ENCODE measurements around the gene SLC25A33. TPM values are rescaled to one million over a fixed set of nuclear protein-coding genes. Genes with fewer than 3 reads are reported as not detected.
"Not testable (repeated sequence)": the region's sequence is repeated elsewhere in the genome, so short reads cannot be mapped to it uniquely, and the experiment has no call there.

SLC25A33 gene, protein sequence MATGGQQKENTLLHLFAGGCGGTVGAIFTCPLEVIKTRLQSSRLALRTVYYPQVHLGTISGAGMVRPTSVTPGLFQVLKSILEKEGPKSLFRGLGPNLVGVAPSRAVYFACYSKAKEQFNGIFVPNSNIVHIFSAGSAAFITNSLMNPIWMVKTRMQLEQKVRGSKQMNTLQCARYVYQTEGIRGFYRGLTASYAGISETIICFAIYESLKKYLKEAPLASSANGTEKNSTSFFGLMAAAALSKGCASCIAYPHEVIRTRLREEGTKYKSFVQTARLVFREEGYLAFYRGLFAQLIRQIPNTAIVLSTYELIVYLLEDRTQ
- total RNA-seq, result 3.8 TPM
- long read RNA-seq, transcript SLC25A33-201 (7 exons, 3,854 nt), result major isoform, 8 of 13 reads
- long read RNA-seq, partial matches to known transcripts, result 0 of 13 reads
- long read RNA-seq, other reads (novel, unspliced or antisense), result 5 of 13 reads

DNA sequence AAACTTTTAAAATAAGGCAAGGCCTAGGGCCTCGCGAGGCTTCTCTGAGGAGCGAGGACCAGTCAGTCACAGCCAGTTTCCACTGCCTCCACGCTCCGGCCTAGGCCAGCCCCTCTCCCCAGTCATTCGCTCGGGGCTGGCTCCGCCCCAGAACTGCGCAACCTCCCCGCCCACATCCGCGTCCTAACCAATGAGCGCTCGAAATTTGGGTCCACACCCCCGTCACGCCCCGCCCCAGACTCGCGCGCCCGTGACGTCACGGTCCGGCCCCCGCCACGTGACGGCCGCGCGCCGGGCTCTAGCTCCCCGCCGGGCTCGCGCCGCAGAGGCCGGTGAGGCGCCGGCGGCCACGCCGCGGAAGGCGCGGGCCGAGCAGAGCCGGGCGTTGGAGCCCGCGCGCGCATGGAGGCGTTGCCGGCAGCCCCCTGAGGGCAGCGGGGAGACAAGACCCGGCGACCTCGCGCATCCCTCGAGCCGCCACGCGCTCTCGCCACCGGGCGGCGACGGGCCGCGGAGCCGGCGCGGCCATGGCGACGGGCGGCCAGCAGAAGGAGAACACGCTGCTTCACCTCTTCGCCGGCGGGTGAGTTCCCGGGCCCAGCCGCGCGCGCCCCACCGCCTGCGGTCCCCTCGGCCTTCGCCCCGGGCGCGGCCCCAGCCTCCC lies at the start of gene SLC25A33:
SLC25A33 (plus strand) TSS at position 301 of the 664 bp plus-strand sequence; CDS start at position 528, 227 bp downstream.
- intact Hi-C loops (cut with micrococcal nuclease), result no loop called here
- peak; percentile 98 for DNase-seq
- peak; percentile 99 for ATAC-seq

DNA sequence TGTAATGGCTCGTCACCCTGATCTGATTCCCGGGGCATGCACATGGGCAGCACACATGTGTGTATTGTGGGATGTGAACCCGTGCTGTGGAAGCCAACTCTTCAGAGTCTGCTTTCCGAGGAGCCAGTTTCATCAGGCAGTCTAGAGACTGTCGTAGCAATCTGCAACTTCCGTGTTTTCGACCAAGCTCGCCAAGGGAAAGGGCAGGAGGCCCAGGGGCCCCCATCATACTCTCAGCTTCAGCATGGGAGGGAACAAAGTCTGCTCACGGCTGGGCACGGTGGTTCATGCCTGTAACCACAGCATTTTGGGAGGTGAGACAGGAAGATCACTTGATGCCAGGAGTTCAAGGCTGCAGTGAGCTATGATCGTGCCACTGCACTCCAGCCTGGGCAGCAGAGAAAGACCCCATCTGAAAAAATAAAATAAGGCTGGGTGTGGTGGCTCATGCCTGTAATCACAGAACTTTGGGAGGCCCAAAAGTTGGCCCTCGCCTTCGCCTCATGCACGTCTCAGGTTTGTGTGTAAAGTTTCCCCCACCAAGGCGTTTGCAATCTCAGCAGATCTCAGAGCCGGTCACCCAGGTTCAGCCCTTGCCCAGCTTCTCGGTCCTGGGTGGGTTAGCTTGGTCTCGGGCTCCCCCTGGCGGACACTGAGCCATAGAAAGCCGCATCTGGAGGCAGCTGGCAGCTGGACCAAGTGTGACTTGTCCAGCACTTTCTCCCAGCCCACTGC lies 48.5 kb upstream of the SLC25A33 start:
- intact Hi-C loops (cut with micrococcal nuclease), result loop anchor here (10.0 kb wide), 1 partner anchor 206 kb away; no protein-coding TSS in a partner anchor
- DNase-seq, result peak; percentile 95
- peak; percentile 89 for ATAC-seq

DNA sequence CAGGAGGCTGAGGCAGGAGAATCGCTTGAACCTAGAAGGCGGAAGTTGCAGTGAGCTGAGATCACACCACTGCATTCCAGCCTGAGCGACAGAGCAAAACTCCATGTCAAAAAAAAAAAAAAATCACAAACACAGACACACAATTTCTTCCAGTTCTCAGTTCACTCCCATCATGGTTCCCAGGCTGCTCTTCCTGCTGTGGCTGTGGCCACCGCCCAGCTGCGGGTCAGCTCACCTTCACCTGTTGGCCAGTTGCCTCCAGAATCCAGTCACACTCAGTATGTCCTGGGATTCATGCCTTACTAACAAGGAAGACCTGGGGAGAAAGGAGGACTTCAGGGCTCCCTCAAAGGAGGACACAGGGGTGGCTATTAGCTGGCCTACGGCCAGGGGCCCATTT lies 45.9 kb upstream of the SLC25A33 start:
- ATAC-seq (no peak), DNase-seq (no peak)
- intact Hi-C loops (cut with micrococcal nuclease), result loop anchor here (10.0 kb wide), 1 partner anchor 209 kb away; no protein-coding TSS in a partner anchor

DNA sequence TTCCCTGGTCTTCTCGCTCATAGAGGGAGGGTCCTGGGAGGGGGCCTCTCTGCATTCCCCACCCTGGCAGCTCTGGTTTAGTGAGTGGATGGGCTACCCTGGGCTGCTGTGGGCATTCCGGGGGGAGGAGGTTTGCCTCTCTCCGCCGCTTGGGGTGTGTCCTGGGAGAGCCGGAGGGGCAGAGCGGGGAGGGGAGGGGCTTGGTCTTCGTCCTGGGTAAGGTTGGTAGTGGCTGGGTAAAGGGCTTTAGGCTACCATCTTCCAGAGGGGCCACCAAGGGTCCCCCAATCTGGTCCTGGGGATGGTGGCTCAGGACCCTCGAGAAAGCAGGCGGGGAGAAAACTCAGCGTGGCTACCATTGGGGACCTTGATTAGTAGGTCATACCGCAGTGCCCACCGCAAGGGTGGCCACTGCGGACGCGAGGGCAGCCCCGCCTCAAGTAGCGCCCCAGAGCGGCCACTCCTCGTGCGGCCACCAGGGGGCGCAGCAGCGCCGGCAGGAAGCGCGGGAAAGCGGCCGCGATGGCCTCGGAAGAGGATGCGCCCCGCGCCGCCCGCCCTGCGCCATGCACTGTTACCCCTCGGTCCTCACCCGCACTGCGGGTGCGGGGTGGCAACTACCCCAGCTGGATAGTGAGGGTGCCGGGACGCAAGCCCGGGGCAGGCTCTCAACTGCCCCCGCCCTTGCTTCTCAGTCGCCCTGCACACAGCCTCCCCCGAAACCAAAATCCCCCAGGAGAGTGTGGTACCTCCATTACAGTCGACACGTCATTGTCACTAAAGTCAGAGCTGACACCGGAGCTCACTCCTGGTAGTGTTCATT lies 44.1 kb upstream of the SLC25A33 start:
- DNase-seq (peak; percentile 79), ATAC-seq (peak; percentile 76)

DNA sequence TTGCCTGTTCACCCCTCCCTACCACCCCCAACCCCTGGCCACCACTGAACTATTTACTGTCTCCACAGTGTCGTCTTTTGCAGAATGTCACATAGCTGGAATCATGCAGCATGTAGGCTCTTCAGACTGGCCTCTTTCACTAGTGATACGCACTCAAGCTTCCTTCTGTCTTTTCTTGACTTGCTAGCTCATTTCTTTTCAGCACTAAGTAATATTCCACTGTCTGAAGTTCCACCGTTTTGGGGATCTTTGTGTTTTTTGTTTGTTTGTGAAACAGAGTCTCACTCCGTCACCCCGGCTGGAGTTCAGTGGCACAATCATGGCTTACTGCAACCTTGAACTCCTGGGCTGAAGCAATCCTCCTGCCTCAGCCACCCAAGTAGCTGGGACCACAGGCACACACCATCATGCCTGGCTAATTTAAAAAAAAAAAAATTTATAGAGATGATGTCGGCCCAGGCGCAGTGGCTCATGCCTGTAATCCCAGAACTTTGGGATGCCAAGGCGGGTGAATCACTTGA lies 43.4 kb upstream of the SLC25A33 start:
- ATAC-seq, result no peak
- DNase-seq, result no peak
- intact Hi-C loops (cut with micrococcal nuclease), result loop anchor here (1.0 to 10.0 kb wide), 2 partner anchors 77 to 211 kb away; no protein-coding TSS in a partner anchor

More for the DNA sequence above, 44.1 kb upstream of the SLC25A33 start:
- intact Hi-C loops (cut with micrococcal nuclease), result loop anchor here (1.0 to 10.0 kb wide), 2 partner anchors 78 to 210 kb away; no protein-coding TSS in a partner anchor

DNA sequence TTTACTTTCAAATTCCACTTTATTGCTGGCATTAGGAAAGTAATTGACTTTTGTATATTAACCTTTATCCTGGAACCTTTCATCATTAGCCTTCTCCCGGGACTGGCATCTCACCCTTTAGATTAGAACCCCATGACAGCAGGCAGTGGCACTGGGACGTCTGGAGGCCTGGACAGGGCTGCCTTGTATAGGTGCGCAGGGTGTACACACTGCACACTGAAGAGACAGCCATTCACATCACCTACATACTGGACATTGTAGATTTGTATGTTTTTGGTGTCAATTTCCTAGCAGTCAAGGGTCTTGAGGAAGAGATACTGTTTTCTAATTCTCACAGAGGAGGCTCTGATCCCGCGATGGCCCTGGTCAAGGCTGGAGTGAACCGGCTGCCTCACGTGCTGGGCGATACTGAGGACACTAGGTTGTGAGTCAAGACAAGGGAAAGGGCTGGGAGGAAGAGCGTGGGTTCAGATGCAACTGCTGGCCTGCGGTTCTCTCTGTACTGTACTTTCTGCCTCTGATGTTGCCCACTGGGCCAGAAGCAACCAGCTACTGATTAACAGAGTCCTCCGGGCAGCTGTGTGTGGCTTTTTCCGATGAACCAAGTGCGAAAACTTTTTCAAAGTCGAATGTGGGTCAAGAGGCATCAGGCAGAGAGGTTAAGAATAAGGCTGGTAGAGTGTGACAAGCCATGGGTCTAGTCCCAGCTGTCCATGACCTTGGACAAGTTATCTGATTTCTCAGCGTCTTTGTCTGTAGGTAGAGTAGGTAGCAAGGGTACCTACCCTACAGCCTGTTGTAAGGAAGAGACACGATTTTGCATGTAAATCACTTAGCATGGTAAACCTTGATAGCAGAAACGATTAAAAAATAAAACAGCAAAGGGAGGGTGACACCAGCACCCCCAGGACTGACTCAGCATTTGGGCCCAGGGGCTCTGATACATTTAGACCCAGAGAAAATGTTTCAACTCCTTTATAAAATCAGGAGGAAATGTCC lies 38.2 kb upstream of the SLC25A33 start:
- no peak for ATAC-seq
- intact Hi-C loops (cut with micrococcal nuclease), result no loop called here

DNA sequence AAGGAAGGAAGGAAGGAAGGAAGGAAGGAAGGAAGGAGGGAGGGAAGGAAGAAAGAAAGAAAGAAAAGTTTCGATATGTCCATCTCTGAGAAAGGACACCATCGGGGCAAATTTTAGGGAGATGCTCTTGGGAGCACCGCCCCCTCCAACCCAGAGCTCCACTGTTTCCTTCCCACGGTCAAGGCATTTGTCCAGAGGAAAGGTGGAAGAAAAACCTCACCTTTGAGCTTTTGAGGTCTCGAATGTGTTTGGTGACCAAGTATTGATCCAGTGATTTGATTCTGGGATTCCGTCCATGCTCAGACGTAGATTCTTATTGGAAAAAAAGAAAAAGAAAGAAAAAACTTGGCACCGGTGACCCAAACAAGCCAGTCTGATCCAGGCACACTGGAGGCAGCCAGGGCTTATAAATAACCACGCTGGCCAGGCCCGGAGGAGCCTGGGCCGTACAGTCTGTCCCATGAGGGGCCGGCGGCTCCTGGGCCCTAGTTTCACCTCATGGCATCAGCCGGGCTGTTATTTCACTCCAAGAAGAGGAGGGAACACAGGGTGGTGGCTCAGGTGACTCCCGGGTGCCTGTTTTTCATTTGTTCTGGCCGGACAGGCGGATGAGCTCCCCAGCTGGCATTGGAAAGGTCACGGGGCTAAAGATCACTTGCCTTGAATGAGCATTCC lies 36.1 kb upstream of the SLC25A33 start:
- ATAC-seq (peak; percentile 96), DNase-seq (peak; percentile 63)
- intact Hi-C loops (cut with micrococcal nuclease), result no loop called here

More for the DNA sequence above, 38.2 kb upstream of the SLC25A33 start:
- no peak for DNase-seq

DNA sequence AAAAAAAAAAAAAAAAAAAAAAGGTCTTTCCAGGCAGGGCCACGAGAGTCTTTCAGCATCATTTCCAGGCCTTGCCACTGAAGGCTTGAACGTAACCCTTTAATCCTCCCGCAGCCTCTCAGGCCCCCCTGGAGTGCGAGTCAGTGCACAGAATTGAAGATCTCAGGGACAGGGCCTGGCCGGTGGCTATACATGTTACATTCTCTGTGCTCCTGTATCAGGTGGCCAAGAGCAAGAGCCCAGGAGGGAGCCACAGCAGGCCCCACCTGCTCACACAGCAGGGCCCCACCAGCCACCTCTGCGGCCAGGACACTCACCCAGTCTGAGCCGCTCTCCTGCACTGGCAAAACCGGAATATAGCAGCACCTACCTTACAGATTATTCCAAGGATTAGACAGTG lies 34.1 kb upstream of the SLC25A33 start:
- intact Hi-C loops (cut with micrococcal nuclease), result no loop called here
- ATAC-seq (no peak), DNase-seq (no peak)

DNA sequence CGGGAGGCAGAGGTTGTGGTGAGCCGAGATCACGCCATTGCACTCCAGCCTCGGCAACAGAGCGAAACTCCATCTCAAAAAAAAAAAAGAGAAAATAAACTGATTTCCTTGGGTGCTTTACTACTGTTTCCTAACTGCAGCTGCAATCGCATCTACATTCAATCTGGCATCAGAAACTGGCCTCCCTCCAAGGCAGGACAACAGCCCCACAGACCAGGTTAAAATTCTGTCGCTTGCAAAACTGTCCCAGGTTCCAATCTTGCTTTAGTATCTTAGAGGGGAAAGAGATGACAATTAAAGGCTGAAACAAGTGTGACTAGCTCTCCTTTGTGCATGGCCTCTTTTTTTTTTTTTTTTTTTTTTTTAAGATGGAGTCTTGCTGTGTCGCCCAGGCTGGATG lies 32.4 kb upstream of the SLC25A33 start:
- no peak for ATAC-seq
- intact Hi-C loops (cut with micrococcal nuclease), result no loop called here
- no peak for DNase-seq

DNA sequence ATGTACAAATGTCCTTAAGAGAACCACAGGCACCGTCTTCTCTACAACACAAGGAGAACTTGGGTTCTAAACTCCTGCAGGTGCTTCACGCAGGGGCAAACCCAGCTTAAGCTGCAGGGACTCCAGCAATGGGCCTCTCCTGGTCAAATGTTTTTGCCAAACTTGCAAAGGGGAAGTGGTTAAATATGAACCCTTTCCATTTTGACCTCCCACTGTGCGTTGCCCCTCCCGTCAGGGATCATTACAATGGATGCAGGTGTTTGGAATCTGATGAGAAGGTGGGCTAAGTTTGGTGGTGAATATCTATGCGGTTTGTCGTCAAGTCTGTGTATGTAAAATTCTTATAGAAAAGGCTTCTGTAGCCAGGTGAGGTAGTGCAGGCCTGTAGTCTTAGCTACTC lies 29.1 kb upstream of the SLC25A33 start:
- ATAC-seq (no peak), DNase-seq (no peak)
- intact Hi-C loops (cut with micrococcal nuclease), result no loop called here

DNA sequence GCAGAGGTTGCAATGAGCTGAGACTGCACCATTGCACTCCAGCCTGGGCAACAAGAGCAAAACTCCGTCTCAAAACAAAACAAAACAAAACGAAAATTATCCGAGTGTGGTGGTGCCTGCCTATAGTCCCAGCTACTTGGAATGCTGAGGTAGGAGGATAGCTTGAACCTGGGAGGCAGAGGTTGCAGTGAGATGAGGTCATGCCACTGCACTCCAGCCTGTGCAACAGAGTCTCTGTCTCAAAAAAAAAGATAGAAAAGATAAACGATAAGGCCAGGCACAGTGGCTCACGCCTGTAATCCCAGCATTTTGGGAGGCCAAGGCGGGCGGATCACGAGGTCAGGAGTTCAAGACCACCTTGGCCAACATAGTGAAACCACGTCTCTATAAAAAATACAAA lies 23.7 kb upstream of the SLC25A33 start:
- ATAC-seq; intact Hi-C loops (cut with micrococcal nuclease); DNase-seq: not testable (repeated sequence)

DNA sequence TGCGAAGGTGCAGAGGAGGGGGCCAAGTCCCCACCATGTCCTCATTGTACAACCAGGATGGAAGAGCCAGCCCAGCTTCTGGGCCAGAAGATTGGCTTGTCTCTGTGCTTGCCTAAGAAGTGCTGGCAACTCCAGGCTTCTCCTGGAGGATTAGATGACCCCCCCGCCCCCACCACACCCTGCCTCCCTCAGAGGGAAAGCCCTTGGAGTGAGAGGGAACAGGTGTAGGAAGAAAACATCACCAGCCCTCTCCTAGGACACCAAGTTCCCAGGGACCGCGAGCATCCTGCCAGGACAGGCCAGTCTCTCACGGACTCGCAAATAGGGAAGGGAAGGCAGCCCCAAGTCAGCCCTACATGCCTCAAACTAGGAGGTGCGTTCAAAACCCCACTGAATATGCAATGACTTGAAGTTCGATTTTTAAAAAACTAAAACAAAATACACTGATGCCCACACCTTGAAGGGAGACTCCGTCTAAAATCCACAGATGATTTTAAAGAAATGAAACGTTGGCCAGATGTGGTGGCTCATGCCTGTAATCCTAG lies 20.7 kb upstream of the SLC25A33 start:
- DNase-seq, result no peak
- intact Hi-C loops (cut with micrococcal nuclease), result no loop called here
- ATAC-seq, result no peak

DNA sequence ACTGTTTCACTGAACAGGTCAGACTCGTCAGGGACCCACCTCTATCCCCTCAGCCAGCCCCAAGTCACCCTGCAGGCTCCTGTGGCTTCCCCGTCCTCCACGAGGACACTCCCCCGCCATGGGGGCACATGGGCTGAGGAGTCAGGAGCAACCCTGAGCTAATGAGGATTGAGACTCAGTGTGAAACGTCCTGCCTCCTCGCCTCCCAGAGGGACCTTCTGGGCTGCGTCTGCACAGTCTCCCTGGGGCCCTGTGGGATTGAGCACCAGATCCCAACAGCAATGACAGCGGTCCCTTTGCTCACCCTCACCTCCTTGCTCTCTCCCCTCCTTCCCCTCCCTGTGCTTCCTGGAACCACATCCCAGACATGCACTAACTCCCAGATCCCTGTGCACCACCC lies 18.9 kb upstream of the SLC25A33 start:
- intact Hi-C loops (cut with micrococcal nuclease), result no loop called here
- DNase-seq (no peak), ATAC-seq (no peak)

DNA sequence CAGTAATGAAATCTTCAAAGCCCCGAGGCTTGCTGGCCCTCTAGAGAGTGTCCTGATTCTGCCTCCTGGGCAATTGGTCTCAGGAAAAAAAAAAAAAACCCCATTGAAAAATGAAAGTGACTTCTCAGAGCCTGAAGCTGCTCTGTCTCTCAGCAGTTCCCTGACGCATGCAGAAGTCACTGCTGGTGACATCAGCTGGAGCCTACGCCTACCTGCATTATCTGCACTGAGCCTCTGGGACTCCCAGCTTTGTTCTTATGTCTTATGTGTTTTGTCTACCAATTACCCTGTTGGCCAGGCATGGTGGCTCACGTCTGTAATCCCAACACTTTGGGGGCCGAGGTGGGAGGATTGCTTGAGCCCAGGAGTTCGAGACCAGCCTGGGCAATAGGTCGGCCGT lies 10.1 kb upstream of the SLC25A33 start:
- intact Hi-C loops (cut with micrococcal nuclease), result no loop called here
- ATAC-seq (no peak), DNase-seq (no peak)

DNA sequence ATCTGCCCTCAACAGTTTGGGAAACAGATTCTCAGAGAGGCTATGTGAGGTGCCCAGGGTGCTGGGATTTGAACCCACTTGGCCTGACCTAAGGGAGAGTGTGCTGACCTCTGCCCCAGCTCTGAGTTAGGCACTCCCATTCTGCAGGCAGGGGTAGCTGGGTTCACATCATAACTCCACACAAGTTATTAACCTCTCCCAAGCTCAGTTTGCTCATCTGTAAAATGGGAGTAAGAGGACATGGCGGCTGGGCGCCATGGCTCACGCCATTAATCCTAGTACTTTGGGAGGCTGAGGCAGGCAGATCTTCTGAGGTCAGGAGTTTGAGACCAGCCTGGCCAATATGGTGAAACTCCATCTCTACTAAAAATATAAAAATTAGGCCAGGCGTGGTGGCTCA lies 8.9 kb upstream of the SLC25A33 start:
- ATAC-seq, result no peak
- intact Hi-C loops (cut with micrococcal nuclease), result no loop called here
- DNase-seq, result no peak

DNA sequence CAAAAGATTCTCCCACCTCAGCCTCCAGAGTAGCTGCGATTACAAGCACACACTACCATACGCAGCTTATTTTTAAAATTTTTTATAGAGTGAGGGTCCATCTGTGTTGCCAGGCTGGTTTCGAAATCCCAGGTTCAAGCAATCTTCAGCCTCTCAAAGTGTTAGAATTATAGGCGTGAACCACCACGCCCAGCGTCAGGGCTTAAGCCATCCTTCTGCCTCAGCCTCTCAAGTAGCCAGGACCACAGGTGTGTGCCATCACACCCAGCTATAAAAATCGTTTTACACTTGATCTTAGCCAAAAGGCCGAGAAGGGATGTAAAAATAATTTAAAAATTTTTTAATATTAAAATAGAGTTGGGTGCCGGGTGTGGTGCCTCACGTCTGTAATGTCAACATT lies 4.3 kb upstream of the SLC25A33 start:
- no peak for ATAC-seq
- intact Hi-C loops (cut with micrococcal nuclease), result no loop called here

DNA sequence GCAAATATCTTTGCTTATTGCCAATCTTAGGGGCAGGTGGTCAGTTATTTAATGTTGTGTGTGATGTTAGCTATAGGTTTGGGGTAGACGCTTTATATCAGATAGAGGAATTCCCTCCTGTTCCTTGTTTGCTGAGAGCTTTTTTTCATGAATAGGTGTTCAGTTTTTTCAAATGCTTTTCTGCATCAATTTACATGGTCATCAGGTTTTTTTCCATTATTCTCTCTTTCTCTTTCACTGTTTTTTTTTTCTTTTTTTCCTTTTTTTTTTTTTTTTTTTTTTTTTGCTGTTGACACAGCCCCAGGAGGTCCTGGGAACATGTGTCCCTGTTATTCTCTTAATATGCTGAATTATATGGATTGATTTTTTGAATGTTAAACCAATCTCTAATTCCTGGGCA lies 3.0 kb upstream of the SLC25A33 start:
- ATAC-seq, result no peak
- intact Hi-C loops (cut with micrococcal nuclease), result no loop called here

More for the DNA sequence above, 4.3 kb upstream of the SLC25A33 start:
- no peak for DNase-seq

More for the DNA sequence above, 3.0 kb upstream of the SLC25A33 start:
- no peak for DNase-seq

All from left ventricle myocardium superior (tissue), 1 donor.